Measurements from ENCODE around the gene PUSL1. TPM values are rescaled to one million over a fixed set of nuclear protein-coding genes. Genes with fewer than 3 reads are reported as not detected.

The PUSL1 gene
- total and polyA plus RNA-seq, 2 of the 4 experiments (the other 2 are of a cell fraction) = 10.9 to 33.0 TPM

GRCh38 chr1:1283821-1284220, 24.6 kb upstream of the PUSL1 start:
- Histone ChIP-seq H2AK9ac (replicated peaks; ENCODE audit: low read depth, low read length, poor library complexity) (peak overlapping the region; percentile 61), H3K27me3 (ENCODE audit: control insufficient read depth, insufficient read depth, low read length) (no peaks in the 10 kb centered on the region), H3K9ac (ENCODE audit: low read depth, low read length) (no peak overlapping the region), H3K23ac (ENCODE audit: low read depth, low read length) (no peak overlapping the region), H4K5ac (ENCODE audit: low read depth, low read length) (no peak overlapping the region), H2BK15ac (ENCODE audit: low read depth, low read length) (no peak overlapping the region), H3K9me1 (ENCODE audit: insufficient read depth, low read length) (peaks cover 4% of the 10 kb centered on the region; the same call in 1 of the 2 replicates), H3K18ac (ENCODE audit: low read depth, low read length) (no peak overlapping the region), H4K91ac (ENCODE audit: insufficient read depth, low read depth, low read length) (no peak overlapping the region), H2AFZ (replicated peaks; ENCODE audit: low read length, poor library complexity) (no peak overlapping the region), H3K14ac (replicated peaks; ENCODE audit: low read depth, low read length) (no peak overlapping the region), H2BK120ac (ENCODE audit: low read depth, low read length) (no peak overlapping the region), H3K4ac (ENCODE audit: low read depth, low read length) (no peak overlapping the region), H2BK20ac (ENCODE audit: low read depth, low read length) (no peak overlapping the region), H2AK5ac (ENCODE audit: low read depth, low read length) (no peak overlapping the region), H4K8ac (ENCODE audit: low read depth in 2 of 2, low read length in 2 of 2) (no peak overlapping the region), H3K36me3 (ENCODE audit: control insufficient read depth, insufficient read depth, low read length) (no peaks in the 10 kb centered on the region), H4K20me1 (ENCODE audit: insufficient read depth, low read length) (no peaks in the 10 kb centered on the region; the same call in 1 of the 2 replicates), H3K9me3 (ENCODE audit: control insufficient read depth, insufficient read depth, low read length) (no peaks in the 10 kb centered on the region), H3K56ac (ENCODE audit: extremely low read depth, insufficient read depth, low read length) (no peak overlapping the region), H2BK5ac (ENCODE audit: low read depth, low read length, poor library complexity, severe bottlenecking) (no peak overlapping the region), H3K27ac (ENCODE audit: insufficient read depth, low read length) (no peak overlapping the region), H3K4me3 (ENCODE audit: insufficient read depth, low read depth, low read length) (no peak overlapping the region), H3K4me1 (ENCODE audit: control insufficient read depth, insufficient read depth, low read length) (peaks cover 6% of the 10 kb centered on the region; the same call in 1 of the 2 replicates), H3K4me2 (ENCODE audit: low read depth, low read length) (no peak overlapping the region), H3K79me1 (ENCODE audit: low read depth in 1 of 2, low read length in 2 of 2) (no peaks in the 10 kb centered on the region)
- DNase-seq (no peak), ATAC-seq (ENCODE audit: low read depth) (no peak)
- ChIA-PET POLR2A (ENCODE audit: unreplicated experiment) (no interaction called here), CTCF (no interaction called here)
- in situ Hi-C loops (cut with MboI; ENCODE audit: low sequenced_read_pairs) = no loop called here
- intact Hi-C loops (cut with micrococcal nuclease) = no loop called here
- dilution Hi-C loops (cut with HindIII; ENCODE audit: low sequenced_read_pairs, unreplicated experiment) = no loop called here
- TF ChIP-seq CTCF (conservative IDR thresholded peaks at IDR 0.05; ENCODE audit: low read depth, low read length) = peak; percentile 11; the same call in 1 of the 2 replicates
- TF ChIP-seq NFE2L2 (IDR thresholded peaks at IDR 0.05; ENCODE audit: low read depth, low read length) = no peak
- BruUV-seq (replicated peaks) = no TSS peak
- 14% methylated on average over 1 of the region's 9 CpGs; no CpG with 5 or more reads in 1 of the 2 experiments for WGBS, 2 experiments (ENCODE audit: extremely low coverage in 2 of 2, insufficient read length in 1 of 2)
